Ramos (cell line): ENCODE data around the gene UCP3.

Source experiments
- in situ Hi-C: fragments of 300-500 bp; cut with MboI; formaldehyde crosslinking; loops from one replicate; pipeline ENCODE4 v1.14.3; 2022; ENCODE audit warnings: low sequenced_read_pairs; ENCODE audit not compliant: unreplicated experiment

The UCP3 gene

DNA sequence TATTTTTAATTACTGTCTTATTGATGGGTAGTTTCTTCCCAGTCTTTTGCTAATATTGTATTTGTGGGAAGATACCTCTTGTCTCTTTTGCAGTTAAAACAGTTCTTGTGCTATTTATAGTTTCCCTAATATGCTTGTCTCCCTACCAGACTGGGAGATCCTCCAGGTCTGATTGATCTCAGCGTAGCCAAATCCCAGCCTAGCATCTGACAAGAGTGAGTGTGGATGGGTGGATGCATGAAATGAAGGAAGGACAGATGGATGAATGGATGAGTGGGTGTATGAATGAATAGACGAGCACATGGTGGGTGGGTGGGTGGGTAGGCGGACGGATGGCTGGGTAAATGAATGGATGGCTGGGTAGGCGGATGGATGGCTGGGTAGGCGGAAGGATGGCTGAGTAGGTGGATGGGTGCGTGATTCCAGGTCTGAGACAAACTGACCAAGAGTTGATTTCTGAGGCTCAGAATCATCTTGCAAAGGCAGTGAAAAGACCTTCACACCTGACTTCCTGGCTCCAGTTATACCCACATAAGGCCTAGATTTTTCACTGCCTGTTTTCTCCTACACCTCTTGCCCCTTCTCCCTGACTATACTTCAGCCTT lies 46.7 kb downstream of the UCP3 start:
- in situ Hi-C loops, result no loop called here

DNA sequence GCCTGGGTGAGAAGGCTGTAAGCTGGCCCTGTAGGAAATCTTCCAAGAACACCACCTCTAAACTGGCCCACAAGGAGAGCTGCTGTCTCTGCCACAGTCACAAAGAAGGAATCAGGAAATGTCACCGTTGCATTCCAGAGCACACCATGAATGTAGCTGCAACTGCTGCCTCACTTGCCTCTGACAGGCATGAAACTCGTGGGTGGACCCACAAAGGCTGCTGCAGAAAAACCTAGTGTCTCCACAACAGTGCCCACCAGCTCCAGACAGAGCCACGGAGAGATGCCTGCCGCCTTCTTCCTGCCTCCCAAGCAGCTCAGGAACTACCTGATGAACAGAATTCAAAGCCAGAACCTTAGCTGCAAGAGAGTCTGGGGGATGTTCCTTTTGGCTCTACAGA lies 47.6 kb downstream of the UCP3 start:
- in situ Hi-C loops, result no loop called here

DNA sequence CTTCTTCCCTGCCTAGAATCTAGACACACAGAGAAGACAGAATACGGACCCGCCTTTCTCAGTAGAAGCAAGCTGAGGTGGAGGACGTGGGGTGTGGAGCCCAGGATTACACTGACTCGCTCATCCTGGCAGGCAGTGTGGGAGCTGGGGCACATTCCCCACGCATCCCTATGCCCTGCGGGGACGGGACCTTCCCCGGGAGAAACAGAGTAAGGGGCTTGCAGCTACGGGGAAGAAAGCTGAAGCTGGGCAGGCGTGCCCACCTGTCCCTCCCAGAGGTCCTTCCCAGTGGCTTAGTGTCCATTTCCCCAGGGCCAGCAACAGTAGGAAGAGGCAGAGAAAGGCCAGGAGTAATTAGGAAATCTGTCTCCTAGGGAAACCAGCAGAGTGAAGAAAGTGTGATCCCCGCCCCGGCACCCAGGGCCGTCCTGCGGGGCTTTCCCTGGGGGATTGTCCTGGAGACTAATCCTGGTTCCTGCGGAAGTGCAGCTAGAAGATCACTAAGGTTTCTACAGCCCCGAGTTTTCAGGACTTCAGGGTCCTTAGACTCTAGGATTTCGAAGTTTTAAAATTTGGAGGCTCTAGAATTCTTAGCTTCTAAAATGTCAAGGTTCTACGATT lies 50.3 kb downstream of the UCP3 start:
- in situ Hi-C loops, result no loop called here

DNA sequence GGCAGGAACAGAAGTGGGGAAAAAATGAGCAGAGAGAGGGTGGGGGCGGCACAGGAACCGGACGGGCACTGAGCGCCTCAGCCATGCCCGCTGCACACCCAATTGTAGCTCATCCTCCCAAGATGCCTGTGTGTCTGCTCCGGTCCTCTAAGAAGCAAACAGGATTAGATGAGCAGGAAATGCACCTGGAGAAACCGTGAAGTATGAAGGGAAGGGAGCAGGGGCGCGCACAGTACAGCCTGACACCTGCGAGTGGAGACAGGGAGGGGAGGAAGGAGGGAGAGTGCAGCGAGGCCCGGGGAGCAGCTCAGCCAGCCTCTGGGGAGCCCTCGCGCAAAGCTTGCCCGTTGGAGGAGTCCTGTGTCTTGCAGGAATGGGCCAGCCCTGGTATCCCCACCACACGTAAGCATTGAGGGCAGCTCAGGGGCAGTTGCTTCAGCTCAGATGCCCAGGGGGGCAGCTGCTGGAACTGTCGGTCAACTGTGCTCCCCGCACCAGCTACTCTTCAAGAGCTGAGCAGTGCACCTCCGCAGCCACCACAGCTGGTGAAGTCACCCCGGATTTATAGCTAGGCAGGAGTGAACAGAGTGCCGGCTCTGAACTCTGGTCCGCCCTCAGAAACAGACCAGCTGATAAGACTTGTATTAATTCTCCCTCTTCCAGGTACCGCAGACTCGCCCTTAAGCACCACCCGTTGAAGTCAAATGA lies 51.1 kb downstream of the UCP3 start:
- in situ Hi-C loops, result no loop called here

DNA sequence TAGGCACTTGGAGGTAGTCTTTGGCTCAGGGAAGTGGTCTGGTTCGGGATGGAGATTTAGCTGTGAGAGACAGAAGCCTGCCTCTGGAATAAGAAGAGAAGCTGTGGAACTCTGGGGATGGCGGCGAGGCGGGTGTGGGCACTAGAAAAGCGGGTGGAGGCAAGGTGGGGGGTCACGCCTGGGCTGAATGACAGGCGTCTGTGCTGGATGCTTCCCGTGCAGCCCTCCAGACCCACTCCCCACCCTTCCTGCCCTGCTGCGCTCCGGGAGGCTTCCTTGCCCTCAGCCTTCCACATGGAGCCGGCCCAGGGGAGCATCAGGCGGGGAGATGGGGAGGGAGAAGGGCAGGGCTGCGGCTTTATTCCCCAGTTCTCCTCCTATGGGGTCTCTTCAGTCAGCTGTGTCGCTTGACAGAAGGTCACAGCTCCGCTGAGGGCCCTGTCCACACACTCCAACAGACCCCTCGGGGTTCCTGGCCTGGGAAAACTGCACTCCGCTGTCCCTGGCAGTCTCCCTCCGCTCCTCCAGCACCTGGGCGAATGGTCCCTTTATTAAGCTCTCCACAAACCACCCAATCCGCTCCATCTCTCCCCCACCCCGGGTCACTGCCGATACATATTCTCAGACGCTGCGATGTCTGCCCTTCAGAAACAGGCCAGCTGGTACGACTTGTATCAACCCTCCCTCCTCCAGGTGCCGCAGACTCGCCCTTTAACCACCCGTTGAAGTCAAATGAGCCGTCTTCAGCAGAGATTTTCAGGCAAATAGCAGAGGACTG lies 51.8 kb downstream of the UCP3 start:
- in situ Hi-C loops, result no loop called here

DNA sequence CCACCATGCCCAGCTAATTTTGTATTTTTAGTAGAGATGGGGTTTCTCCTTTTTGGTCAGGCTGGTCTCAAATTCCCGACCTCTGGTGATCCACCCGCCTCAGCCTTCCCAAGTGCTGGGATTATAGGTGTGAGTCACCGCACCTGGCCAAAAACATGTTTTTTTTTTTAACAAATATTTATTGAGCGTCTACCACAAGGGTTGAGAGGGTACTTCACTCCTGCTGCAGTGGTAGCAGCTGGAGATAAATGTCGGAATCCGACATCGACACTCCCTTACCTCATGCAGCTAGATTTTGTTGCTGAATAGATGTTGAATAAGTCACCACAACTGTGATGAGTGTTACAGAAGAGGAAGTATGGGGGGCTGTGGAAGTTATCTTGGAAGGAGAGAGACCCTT lies 57.1 kb downstream of the UCP3 start:
- in situ Hi-C loops, result no loop called here

DNA sequence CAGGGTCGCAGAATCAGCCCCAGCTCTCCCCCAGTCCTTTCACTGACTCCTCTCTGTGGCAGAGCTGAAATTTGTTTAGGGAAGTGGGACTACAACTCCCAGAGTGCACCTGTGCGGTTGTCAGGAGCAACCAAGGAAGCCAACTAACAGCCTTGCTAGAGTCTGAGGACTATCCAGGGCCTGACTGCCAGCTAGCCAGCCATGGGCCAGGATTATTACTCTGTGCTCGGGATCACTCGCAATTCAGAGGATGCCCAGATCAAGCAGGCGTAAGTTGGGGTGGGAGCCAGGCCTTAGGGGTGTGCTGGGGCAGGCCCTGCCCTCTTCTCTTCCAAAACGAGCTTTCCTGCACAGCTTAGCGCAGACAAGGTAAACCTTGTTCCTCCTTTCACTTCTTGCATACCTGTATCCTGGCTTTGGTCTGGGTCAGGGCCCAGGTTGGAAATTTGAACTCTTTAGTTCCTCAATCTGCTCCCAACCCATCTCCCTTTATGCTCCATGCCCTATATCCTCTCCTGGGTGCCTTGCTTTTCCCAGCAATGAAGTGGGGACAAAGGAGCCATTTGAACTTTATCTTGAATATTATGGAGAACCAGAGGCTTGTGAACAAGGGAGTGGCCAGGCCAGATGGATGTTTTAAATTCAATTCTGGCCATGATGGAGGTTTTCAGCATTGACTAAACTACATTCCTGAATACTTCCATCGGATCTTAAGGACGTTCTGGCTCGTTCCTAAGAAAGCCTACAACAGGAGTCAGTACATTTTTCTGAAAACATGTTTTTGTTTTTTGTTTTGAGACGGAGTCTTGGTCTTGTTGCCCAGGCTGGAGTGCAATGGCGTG lies 57.8 kb downstream of the UCP3 start, which contains the start of gene DNAJB13:
Gene DNAJB13 (plus strand): TSS at position 158 of the 842 bp plus-strand sequence. CDS start 44 bp downstream, at position 202.
- in situ Hi-C loops, result no loop called here
